ENCODE measurements around the gene RPS18. TPM values are rescaled to one million over a fixed set of nuclear protein-coding genes. Genes with fewer than 3 reads are reported as not detected.

The RPS18 gene
- total and polyA plus RNA-seq, 9 of the 15 experiments (the other 6 are each of a cell fraction or from before 2014, with no cell fraction given): 5,023 to 17,516 (median 8,131) TPM

DNA sequence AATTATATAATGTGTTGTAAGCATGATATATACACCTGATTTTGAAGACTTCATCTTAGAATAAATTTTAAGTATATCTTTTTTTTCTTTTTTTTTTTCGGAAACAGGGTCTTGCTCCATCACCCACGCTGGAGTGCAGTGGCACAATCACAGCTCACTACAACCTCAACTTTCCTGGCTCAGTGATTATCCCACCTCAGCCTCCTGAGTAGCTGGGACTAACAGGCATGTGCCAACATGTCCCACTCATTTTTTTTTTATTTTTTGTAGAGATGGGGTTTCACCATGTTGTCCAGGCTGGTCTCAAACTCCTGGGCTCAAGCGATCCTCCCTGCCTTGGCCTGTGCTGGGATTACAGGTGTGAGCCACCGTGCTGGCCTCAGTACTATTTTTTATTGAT is 17.3 kb upstream of the RPS18 start:
- ATAC-seq (no peak), FAIRE-seq (no peak), DNase-seq (ENCODE audit: extremely low read depth in 1 of 4, low spot score in 3 of 4) (no peak)
- Histone ChIP-seq H3K4me2 (ENCODE audit: insufficient read depth, low read length) (no peak overlapping the region), H3K9me1 (ENCODE audit: control insufficient read depth, insufficient read depth, low read length) (no peaks in the 10 kb centered on the region), H3K9me3 (replicated peaks; ENCODE audit: control insufficient read depth, insufficient read depth, low read depth, low read length) (no peaks in the 10 kb centered on the region), H3K79me2 (ENCODE audit: control insufficient read depth, insufficient read depth, low read length) (no peaks in the 10 kb centered on the region), H3K27ac (ENCODE audit: extremely low read depth, low read depth, low read length) (no peak overlapping the region), H3K4me1 (replicated peaks in 1 of 2; ENCODE audit: control insufficient read depth in 2 of 2, insufficient read depth in 2 of 2, low read length in 2 of 2) (peaks cover 11 to 15% of the 10 kb centered on the region in 2 experiments; a peak in 4 of 5 replicates), H3K9ac (ENCODE audit: insufficient read depth in 1 of 2, low read depth in 2 of 2, low read length in 2 of 2) (no peak overlapping the region), H3K36me3 (ENCODE audit: control insufficient read depth, insufficient read depth, low read length) (peaks cover 37% of the 10 kb centered on the region), H3K4me3 (no peak overlapping the region), H4K20me1 (replicated peaks; ENCODE audit: control insufficient read depth, insufficient read depth, low read length) (no peaks in the 10 kb centered on the region), H3K27me3 (ENCODE audit: control insufficient read depth in 2 of 2, insufficient read depth in 2 of 2, low read length in 2 of 2) (no peaks in the 10 kb centered on the region), H2AFZ (ENCODE audit: low read depth, low read length) (no peak overlapping the region)
- in situ Hi-C loops (cut with MboI): no loop called here
- TF ChIP-seq, protein P1, sequence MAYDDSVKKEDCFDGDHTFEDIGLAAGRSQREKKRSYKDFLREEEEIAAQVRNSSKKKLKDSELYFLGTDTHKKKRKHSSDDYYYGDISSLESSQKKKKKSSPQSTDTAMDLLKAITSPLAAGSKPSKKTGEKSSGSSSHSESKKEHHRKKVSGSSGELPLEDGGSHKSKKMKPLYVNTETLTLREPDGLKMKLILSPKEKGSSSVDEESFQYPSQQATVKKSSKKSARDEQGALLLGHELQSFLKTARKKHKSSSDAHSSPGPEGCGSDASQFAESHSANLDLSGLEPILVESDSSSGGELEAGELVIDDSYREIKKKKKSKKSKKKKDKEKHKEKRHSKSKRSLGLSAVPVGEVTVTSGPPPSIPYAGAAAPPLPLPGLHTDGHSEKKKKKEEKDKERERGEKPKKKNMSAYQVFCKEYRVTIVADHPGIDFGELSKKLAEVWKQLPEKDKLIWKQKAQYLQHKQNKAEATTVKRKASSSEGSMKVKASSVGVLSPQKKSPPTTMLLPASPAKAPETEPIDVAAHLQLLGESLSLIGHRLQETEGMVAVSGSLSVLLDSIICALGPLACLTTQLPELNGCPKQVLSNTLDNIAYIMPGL (CRISPR knock-in tag; IDR thresholded peaks at IDR 0.05): no peak
- TF ChIP-seq ZNF354B (CRISPR knock-in tag; IDR thresholded peaks at IDR 0.05) (no peak), SMARCB1 (IDR thresholded peaks at IDR 0.05; ENCODE audit: insufficient read length, low read depth) (no peak), ZNF79 (CRISPR knock-in tag; IDR thresholded peaks at IDR 0.05; ENCODE audit: low read depth) (no peak), RBM22 (IDR thresholded peaks at IDR 0.05; ENCODE audit: low read depth, low read length, poor library complexity, severe bottlenecking) (no peak), POLR2AphosphoS2 (IDR thresholded peaks at IDR 0.05; ENCODE audit: low read length) (no peak), HNRNPH1 (optimal IDR thresholded peaks at IDR 0.05; ENCODE audit: low read depth, low read length) (no peak)
- TF ChIP-seq, protein P2, sequence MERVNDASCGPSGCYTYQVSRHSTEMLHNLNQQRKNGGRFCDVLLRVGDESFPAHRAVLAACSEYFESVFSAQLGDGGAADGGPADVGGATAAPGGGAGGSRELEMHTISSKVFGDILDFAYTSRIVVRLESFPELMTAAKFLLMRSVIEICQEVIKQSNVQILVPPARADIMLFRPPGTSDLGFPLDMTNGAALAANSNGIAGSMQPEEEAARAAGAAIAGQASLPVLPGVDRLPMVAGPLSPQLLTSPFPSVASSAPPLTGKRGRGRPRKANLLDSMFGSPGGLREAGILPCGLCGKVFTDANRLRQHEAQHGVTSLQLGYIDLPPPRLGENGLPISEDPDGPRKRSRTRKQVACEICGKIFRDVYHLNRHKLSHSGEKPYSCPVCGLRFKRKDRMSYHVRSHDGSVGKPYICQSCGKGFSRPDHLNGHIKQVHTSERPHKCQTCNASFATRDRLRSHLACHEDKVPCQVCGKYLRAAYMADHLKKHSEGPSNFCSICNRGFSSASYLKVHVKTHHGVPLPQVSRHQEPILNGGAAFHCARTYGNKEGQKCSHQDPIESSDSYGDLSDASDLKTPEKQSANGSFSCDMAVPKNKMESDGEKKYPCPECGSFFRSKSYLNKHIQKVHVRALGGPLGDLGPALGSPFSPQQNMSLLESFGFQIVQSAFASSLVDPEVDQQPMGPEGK (CRISPR knock-in tag; IDR thresholded peaks at IDR 0.05; ENCODE audit: borderline replicate concordance): no peak
- ChIA-PET POLR2A (interaction anchor here (0.7 to 1.4 kb wide), 3 partner anchors 11 to 17 kb away, joined by 3 to 7 read pairs (median 5); partner anchors contain the start of genes RPS18 and VPS52), CTCF (ENCODE audit: low intra/inter-chr PET ratio) (no interaction called here)
- WGBS (ENCODE audit: insufficient coverage, low coverage, missing lambda C conversion rate): 86% methylated on average over 4 of the region's 4 CpGs
- BruUV-seq (replicated peaks): no TSS peak
- intact Hi-C loops (cut with micrococcal nuclease): no loop called here

All from K562 (cell line).